NCI-H460 (cell line): ENCODE measurements around the gene RAPGEF2. TPM values are rescaled to one million over a fixed set of nuclear protein-coding genes. Genes with fewer than 3 reads are reported as not detected.

Experiments used
- DNase-seq: peaks from one replicate; pipeline ENCODE4 v3.0.0-alpha.2; 2016; ENCODE audit warnings: low read depth; ENCODE audit errors: extremely low read depth
- total RNA-seq: library from RNA; depleted of rRNA; stranded (reverse); fragments of >200 nt; shearing (Covaris generic); gene quantifications from 2 replicates; pipeline ENCODE4 v1.2.3, GENCODE V29; 2014

RAPGEF2 gene
- total RNA-seq, 1 experiment from 2014 or later, result 69.5 TPM

GRCh38 chr4:159188646-159189045, 85.8 kb downstream of the RAPGEF2 start:
- no peak for DNase-seq

GRCh38 chr4:159190651-159191050, 87.8 kb downstream of the RAPGEF2 start:
- no peak for DNase-seq

- peak; percentile 35 for DNase-seq
Observed at GRCh38 chr4:159191989-159192388, 89.1 kb downstream of the RAPGEF2 start.

- DNase-seq, result no peak
Observed at GRCh38 chr4:159193046-159193620, 90.3 kb downstream of the RAPGEF2 start.

- no peak for DNase-seq
Observed at GRCh38 chr4:159195361-159195769, 92.5 kb downstream of the RAPGEF2 start.

- no peak for DNase-seq
Observed at GRCh38 chr4:159197260-159197884, 94.5 kb downstream of the RAPGEF2 start.

- no peak for DNase-seq
Observed at GRCh38 chr4:159197885-159198269, 95.0 kb downstream of the RAPGEF2 start.

GRCh38 chr4:159199826-159200225, 96.9 kb downstream of the RAPGEF2 start:
- no peak for DNase-seq

- no peak for DNase-seq
Observed at GRCh38 chr4:159201168-159201567, 98.3 kb downstream of the RAPGEF2 start.

GRCh38 chr4:159204566-159204965, 101.7 kb downstream of the RAPGEF2 start:
- no peak for DNase-seq

GRCh38 chr4:159205466-159205865, 102.6 kb downstream of the RAPGEF2 start:
- DNase-seq, result no peak

GRCh38 chr4:159206427-159206871, 103.6 kb downstream of the RAPGEF2 start:
- no peak for DNase-seq

GRCh38 chr4:159209249-159209648, 106.4 kb downstream of the RAPGEF2 start:
- no peak for DNase-seq

- no peak for DNase-seq
Observed at GRCh38 chr4:159210975-159211374, 108.1 kb downstream of the RAPGEF2 start.

- DNase-seq, result no peak
Observed at GRCh38 chr4:159212675-159213293, 109.9 kb downstream of the RAPGEF2 start.

- no peak for DNase-seq
Observed at GRCh38 chr4:159216834-159217233, 114.0 kb downstream of the RAPGEF2 start.

- no peak for DNase-seq
Observed at GRCh38 chr4:159219862-159220261, 117.0 kb downstream of the RAPGEF2 start.

- DNase-seq, result no peak
Observed at GRCh38 chr4:159220353-159220752, 117.5 kb downstream of the RAPGEF2 start.

- DNase-seq, result no peak
Observed at GRCh38 chr4:159221280-159221679, 118.4 kb downstream of the RAPGEF2 start.

- no peak for DNase-seq
Observed at GRCh38 chr4:159222043-159222552, 119.2 kb downstream of the RAPGEF2 start.

GRCh38 chr4:159224408-159224807, 121.5 kb downstream of the RAPGEF2 start:
- DNase-seq, result no peak

GRCh38 chr4:159227378-159227777, 124.5 kb downstream of the RAPGEF2 start:
- no peak for DNase-seq
